K562 (cell line): ENCODE data around the gene CEBPE. TPM values are rescaled to one million over a fixed set of nuclear protein-coding genes. Genes with fewer than 3 reads are reported as not detected.

Source experiments
- BCLAF1 ChIP-seq, 2 experiments: fragments of 450-650 bp in 1 of 2; IDR thresholded peaks; 2 replicates each; pipeline ENCODE4 v1.6.1; 2011 to 2017; ENCODE audit warnings: low read depth in 2 of 2, antibody characterized with exemption in 1 of 2, borderline replicate concordance in 1 of 2, low read length in 1 of 2, mild to moderate bottlenecking in 1 of 2, mixed read lengths in 1 of 2; ENCODE audit not compliant: control insufficient read depth in 1 of 2
- HDAC2 ChIP-seq: fragments of 450-650 bp; IDR thresholded peaks from 2 replicates; pipeline ENCODE4 v1.6.1; 2016; ENCODE audit warnings: mild to moderate bottlenecking
- HDAC8 ChIP-seq: fragments of 450-650 bp; IDR thresholded peaks from 2 replicates; pipeline ENCODE4 v1.6.1; 2016; ENCODE audit warnings: mild to moderate bottlenecking, missing genetic modification characterization, moderate library complexity, missing compliant biosample characterization
- KAT8 ChIP-seq: fragments of 450-650 bp; IDR thresholded peaks from 2 replicates; pipeline ENCODE4 v1.6.1; 2016; ENCODE audit warnings: low read depth, mild to moderate bottlenecking
- NR0B1 ChIP-seq: fragments of 450-650 bp; IDR thresholded peaks from one replicate; pipeline ENCODE4 v1.6.1; 2018; ENCODE audit warnings: mild to moderate bottlenecking, moderate library complexity; ENCODE audit not compliant: partially characterized antibody
- NR2C1 ChIP-seq, 2 experiments: fragments of 450-650 bp; IDR thresholded peaks; 2 replicates each; pipeline ENCODE4 v1.6.1; 2017; ENCODE audit warnings: mild to moderate bottlenecking in 2 of 2, antibody characterized with exemption in 1 of 2, inconsistent platforms in 1 of 2, missing compliant biosample characterization in 1 of 2, missing genetic modification characterization in 1 of 2
- POLR3A ChIP-seq: IDR thresholded peaks from 2 replicates; pipeline ENCODE4 v1.6.1; 2011; ENCODE audit warnings: borderline replicate concordance, mild to moderate bottlenecking, moderate library complexity; ENCODE audit not compliant: insufficient read length, insufficient read depth; ENCODE audit errors: extremely low read depth
- RAD51 ChIP-seq: fragments of 450-650 bp; IDR thresholded peaks from 2 replicates; pipeline ENCODE4 v1.7.1; 2016; ENCODE audit warnings: low read depth, mild to moderate bottlenecking, borderline replicate concordance
- TBL1XR1 ChIP-seq, 2 experiments: IDR thresholded peaks; 2 replicates each; pipeline ENCODE4 v1.6.1; 2012; ENCODE audit warnings: improper control_type of control experiment in 2 of 2, low read length in 2 of 2, mild to moderate bottlenecking in 1 of 2
- TFE3 ChIP-seq: fragments of 450-650 bp; formaldehyde crosslinking; IDR thresholded peaks from 2 replicates; pipeline ENCODE4 v1.4.0; 2020; ENCODE audit warnings: mild to moderate bottlenecking, mixed read lengths
- THRA ChIP-seq: fragments of 450-650 bp; IDR thresholded peaks from 2 replicates; pipeline ENCODE4 v1.6.1; 2017; ENCODE audit warnings: mild to moderate bottlenecking, moderate library complexity
- VEZF1 ChIP-seq: fragments of 200-800 bp; sonication (Bioruptor generic); IDR thresholded peaks from 2 replicates; pipeline ENCODE4 v1.6.1; 2017; ENCODE audit warnings: missing genetic modification characterization, missing compliant biosample characterization
- ZBTB2 ChIP-seq: fragments of 450-650 bp; IDR thresholded peaks from 2 replicates; pipeline ENCODE4 v1.6.1; 2016; ENCODE audit warnings: antibody characterized with exemption
- ZNF75A ChIP-seq: fragments of 450-650 bp; formaldehyde crosslinking; IDR thresholded peaks from 2 replicates; pipeline ENCODE4 v1.4.0; 2020; ENCODE audit warnings: mild to moderate bottlenecking
- ZNF830 ChIP-seq: fragments of 250-450 bp; sonication (Bioruptor Pico); IDR thresholded peaks from 2 replicates; pipeline ENCODE4 v1.5.0; 2021; ENCODE audit warnings: mild to moderate bottlenecking
- polyA plus RNA-seq, 8 experiments: library from polyadenylated mRNA; depleted of rRNA in 4 of 8; stranded (reverse) in 5 of 8; unstranded in 3 of 8; fragments of >200 nt; fragmentation: Nextera tagmentation in 2 of 8; fragmentation: Illumina TruSeq in 1 of 8; extraction: Ambion mirVana in 2 of 8; extraction: Trizol in 1 of 8; gene quantifications; 2 replicates each; pipeline versions ENCODE4 v1.2.1 to v1.2.3, GENCODE V29; 2011 to 2014; ENCODE audit warnings: inconsistent platforms in 1 of 8, missing spikeins in 1 of 8
- total RNA-seq, 7 experiments: library from RNA; depleted of rRNA in 6 of 7; stranded (reverse); fragments of >200 nt in 6 of 7; fragmentation: Illumina TruSeq in 2 of 7; extraction: Trizol in 2 of 7; gene quantifications; 2 replicates each; pipeline versions ENCODE4 v1.2.1 to v1.2.3, GENCODE V29; 2011 to 2021; ENCODE audit warnings: low replicate concordance in 1 of 7

Gene CEBPE
- total and polyA plus RNA-seq, 9 of the 15 experiments (the other 6 are each of a cell fraction or from before 2014, with no cell fraction given): 0.09 to 0.15 (median 0.13) TPM; not detected in 6

- TF ChIP-seq TFE3: peak; percentile 66
- TF ChIP-seq RAD51: peak; percentile 75; the same call in 1 of the 2 replicates
- TF ChIP-seq TBL1XR1 (IDR thresholded peaks at IDR 0.05; ENCODE audit: low read length in 2 of 2): peak; percentile 91; a peak in 3 of 4 replicates
- no peak for TF ChIP-seq THRA
- no peak for TF ChIP-seq NR0B1
- TF ChIP-seq HDAC8 (tag): no peak
- no peak for TF ChIP-seq KAT8
- TF ChIP-seq HDAC2: peak; percentile 98
- no peak for TF ChIP-seq ZNF830
- TF ChIP-seq POLR3A: no peak
- TF ChIP-seq NR2C1 (IDR thresholded peaks at IDR 0.05): peak; percentile 93
- TF ChIP-seq NR2C1 (tag; IDR thresholded peaks at IDR 0.05): peak; percentile 96
- TF ChIP-seq ZBTB2: peak; percentile 84; the same call in 1 of the 2 replicates
- no peak for TF ChIP-seq BCLAF1 (IDR thresholded peaks at IDR 0.05; ENCODE audit: borderline replicate concordance in 1 of 2, control insufficient read depth in 1 of 2, low read depth in 2 of 2, low read length in 1 of 2)
- peak; percentile 61 for TF ChIP-seq VEZF1 (CRISPR knock-in tag)
- no peak for TF ChIP-seq ZNF75A (CRISPR knock-in tag)
These were observed 27.4 kb upstream of the CEBPE start (continued) for GRCh38 chr14:23146351-23146910.
